HG03469 (cell line): ENCODE results near the gene MDFIC.

Experiments used
- ATAC-seq: cut with Tn5 transposase; IDR thresholded peaks from one replicate; pipeline ENCODE4 v1.9.1; 2021; ENCODE audit warnings: mild to moderate bottlenecking, moderate library complexity, moderate number of reproducible peaks; ENCODE audit not compliant: unreplicated experiment

The MDFIC gene

DNA sequence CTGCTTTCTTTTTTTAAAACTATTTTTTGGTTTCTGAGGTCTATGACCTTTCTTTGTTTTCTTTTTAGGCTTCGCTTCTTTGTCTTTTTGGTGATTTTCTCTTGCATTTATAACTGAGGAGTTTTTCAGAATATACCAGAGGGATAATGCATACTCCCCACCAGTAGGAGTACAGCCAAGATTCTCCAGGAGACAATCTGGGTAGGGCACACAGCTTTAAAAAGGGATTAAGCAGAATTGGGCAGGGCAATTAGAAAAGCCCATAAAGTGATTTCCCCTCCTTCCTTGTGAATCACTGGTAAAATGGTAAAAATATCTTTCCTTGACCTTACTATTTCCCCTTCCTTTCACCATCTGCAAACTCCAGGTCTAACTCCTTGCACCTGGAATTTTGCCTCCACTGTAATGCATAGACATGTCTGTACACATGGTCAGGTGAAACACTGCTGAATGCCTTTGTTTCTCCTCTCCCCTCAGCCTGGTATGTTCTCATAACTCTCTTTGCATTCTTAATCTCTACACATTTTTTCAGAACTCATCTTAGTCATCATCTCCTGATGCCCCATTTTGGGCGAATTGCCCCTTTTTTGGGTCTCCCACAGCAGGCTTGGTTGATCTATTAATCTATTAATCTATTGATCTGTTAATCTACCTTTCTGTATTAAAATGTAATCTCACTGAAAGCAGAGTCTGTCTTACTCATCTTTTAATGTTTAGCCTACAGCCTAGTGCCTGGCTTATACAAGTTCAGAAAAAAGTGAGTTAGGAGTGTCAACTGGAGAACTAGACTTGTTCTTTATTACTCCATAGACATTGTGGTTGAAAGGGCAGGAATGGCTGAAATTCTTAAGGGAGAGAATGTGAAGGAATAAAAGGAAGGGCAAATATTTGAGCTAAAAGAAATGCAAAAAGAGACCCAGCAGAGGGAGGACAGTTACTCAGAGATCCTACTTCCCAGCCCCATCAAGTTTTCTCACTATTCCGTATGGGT lies 64.6 kb downstream of the MDFIC start:
- ATAC-seq, result no peak

DNA sequence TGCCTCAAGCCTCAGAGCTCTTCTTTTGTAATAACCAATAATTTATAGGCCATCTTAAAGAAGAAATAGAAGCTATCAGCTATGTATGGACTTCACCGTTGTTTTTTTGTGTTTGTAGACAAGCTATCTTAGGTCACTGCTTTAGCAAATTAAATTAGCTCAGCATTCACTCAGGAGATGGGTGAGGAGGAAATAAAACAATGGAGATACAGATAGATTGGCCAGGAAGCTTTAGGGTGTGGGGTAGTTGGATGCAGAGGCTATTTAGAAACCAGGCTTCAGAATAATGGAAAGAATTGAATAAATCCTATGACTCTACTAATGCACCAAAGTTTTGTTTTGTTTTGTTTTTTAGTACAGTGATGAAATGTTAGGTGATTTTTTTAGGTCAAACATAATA lies 66.1 kb downstream of the MDFIC start:
- no peak for ATAC-seq

DNA sequence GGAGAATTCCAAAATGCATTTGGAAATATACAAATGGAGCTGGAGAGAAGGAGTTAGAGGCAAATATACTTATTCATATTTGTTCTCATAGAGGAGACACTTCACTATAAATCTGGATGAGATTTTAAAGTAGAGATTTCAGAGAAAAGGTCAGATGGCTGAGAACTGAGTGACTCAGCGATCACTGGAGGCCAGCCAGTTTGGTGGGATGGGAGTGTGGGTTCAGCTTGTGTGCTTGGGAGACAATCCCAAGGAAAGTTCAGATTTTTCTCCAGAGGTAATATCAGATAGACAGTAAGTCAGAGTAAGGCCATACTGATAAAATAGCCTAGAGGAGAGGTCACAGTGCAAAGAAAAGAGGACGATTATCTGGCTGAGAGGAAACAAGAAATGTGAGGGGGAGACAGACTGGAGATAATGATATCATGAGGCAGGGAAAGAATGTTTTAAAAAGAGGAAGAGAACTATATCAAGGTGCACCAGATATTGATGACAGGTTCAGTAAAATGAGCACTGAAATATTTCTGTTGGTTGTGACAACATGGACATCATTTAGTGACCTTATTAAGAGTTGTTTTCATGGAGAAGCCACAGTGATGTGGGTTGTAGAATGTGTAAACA lies 67.0 kb downstream of the MDFIC start:
- no peak for ATAC-seq

DNA sequence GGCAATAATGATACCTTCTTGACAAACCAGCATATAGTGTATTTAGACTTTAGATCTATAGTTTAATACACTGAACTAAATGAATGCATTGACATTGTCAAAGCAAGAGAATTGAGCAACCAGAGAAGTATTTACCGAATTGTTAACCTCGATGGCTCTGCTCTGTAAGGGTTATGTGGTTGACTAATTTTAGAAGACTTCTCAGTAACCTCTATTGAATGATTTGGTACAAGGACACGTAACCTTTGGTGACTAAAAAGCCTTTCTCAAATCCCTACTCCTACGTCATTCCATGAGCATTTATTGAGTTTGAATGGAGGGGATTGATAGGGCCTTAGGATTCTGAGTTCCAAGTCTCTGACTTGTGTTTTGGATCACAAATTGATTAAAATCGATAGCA lies 67.6 kb downstream of the MDFIC start:
- no peak for ATAC-seq

DNA sequence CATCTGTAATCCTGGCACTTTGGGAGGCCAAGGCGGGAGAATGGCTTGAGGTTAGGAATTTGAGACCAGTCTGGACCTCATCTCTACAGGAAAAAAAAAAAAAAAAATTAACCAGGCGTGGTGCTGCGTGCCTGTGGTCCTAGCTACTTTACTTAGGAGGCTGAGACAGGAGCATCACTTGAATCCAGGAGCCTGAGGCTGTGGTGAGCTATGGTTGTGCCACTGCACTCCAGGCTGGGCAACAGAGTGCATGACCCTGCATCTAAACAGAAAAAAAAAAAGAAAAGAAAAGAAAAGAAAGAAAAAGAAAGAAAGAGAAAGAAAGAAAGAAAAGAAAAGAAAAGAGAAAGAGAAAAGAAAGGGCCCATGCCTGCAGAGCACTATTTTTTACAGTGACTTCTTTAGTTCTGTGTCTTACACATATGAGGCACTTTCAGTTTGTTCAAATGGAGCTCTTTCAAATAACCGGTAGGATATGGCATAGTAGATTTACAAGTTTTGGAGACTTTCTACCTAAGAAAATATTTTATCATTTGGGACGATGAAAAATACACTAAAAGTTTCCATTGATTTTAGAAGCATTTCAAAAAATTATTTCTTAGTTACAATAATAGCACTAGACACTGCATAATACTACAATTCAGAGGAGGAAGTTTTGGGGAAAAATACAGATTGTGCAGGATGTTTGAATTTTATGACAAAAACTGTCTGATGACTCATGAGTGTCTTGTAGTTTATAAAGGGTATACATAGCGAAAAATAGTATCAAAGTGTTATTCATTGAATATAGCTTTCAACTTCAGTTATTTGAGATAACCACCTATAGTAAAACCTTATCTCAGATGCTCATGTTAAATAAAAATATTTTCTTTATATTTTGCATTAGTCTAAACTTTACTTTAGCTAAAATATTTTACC lies 75.9 kb downstream of the MDFIC start:
- no peak for ATAC-seq

- ATAC-seq, result no peak
Measured at GRCh38 chr7:115004121-115004520, 82.2 kb downstream of the MDFIC start.

DNA sequence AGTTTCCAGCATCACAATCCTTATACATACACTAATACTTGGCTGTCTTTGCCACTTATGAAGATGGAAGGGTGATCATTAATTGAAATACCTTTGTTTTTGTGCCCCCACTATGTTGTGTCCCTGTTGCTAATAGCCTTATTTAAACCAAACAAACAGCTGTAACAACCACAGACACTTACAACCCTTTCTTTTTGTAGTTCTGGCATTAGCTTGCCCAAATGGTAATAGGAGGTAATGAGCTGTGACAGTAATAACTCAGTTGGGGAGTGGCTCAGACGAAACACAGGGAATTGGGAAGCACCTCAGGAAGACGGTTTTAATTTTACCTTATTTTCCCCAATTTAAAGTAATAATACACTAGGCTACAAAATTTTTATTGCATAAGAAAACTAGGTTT lies 83.4 kb downstream of the MDFIC start:
- no peak for ATAC-seq

GRCh38 chr7:115005953-115006352 lies 84.1 kb downstream of the MDFIC start:
- no peak for ATAC-seq

DNA sequence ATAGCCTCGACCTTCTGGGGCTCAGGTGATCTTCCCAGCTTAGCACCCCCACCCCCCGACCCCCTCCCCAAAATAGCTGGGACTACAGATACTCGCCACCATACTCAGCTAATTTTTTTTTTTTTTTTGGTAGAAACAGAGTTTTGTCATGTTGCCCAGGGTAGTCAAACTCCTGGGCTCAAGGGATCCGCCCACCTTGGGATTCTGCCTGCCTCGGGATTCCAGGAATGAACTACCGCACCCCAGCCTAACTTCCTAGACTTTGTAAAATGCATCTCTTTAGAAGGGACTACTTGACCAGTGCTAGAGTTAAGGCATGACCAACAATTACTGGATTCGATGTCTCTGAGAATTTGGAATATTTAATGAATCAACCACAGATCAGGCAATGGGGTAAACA lies 85.9 kb downstream of the MDFIC start:
- no peak for ATAC-seq

GRCh38 chr7:115008465-115009114 lies 86.7 kb downstream of the MDFIC start:
- peak; percentile 36 for ATAC-seq

- peak; percentile 53 for ATAC-seq
Measured at GRCh38 chr7:115009139-115009538, 87.2 kb downstream of the MDFIC start.

GRCh38 chr7:115009736-115010440 lies 88.0 kb downstream of the MDFIC start:
- no peak for ATAC-seq

DNA sequence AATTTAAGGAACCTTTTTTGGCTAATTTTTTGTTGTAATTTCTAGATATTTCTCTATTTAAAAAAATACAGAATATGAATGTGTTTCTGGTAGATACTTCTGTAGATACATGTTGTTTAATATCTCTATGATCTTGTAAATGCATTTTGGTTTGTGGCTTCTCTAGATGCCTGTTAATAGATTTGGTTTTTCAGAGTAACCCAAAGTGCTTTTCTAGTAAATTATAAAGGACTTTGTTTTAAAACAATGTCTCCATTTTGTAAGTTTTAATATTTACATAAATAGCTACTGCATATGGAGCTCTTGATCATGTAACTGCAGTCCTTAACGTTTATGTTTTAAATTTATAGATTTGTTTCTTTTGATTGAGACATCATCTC lies 88.5 kb downstream of the MDFIC start:
- ATAC-seq, result no peak

GRCh38 chr7:115013886-115014285 lies 92.0 kb downstream of the MDFIC start:
- ATAC-seq, result no peak

- ATAC-seq, result no peak
Measured at GRCh38 chr7:115014794-115015193, 92.9 kb downstream of the MDFIC start.

- no peak for ATAC-seq
Measured at GRCh38 chr7:115015619-115016018, 93.7 kb downstream of the MDFIC start.

GRCh38 chr7:115019882-115020605 lies 98.2 kb downstream of the MDFIC start:
- no peak for ATAC-seq

DNA sequence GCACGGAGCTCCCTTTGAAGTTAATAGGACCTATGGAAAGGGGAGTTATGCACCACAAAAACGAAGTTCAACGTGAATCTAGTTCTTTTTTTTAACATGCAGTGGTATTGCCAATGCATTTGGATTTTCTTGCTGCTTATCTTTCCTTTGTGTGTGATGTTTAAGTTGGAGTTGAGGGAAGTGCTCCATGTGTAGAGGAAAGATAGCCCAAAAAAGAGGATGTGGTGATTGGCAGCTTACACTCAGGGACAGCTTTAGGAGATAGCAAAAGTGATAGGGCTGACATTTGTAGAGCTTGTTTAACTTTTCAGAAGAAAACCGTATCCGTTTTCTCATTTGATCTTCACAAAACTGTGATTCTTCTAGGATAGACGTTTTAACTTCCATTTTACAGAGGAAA lies 101.3 kb downstream of the MDFIC start:
- no peak for ATAC-seq

DNA sequence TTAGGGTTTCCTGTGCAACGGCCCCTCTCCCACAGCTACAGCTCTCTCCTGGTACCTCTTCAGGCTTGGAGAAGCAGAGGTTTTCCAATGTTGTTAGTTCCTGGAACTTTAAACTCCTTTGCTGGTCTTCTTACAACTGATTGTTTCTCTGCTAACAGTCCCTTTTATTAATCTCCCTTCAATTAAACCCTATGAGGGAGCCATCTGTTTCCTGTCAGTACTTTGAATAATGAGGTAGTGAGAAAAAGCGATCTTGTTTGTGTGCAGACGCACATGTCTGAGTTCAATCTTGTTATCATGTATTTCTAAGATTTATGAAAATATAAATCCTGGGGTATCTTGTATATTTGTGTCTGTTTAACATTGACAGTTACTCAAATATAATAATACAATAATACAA lies 102.4 kb downstream of the MDFIC start:
- no peak for ATAC-seq
